Body of pancreas (tissue), 4 donors: ENCODE measurements around the gene THBS2.

Source experiments
- POLR2A ChIP-seq, 3 donors: fragments of 450-650 bp; IDR thresholded peaks; one replicate each; pipeline ENCODE4 v1.6.1; 2016; ENCODE audit warnings: antibody characterized with exemption in 3 of 3, mild to moderate bottlenecking in 2 of 3
- TF ChIP-seq, protein P1 (sequence below), 7 experiments: fragments of 450-650 bp in 4 of 7; fragments of 200-600 bp in 3 of 7; sonication (generic) in 3 of 7; IDR thresholded peaks; one replicate each; pipeline ENCODE4 v1.5.1; 2016 to 2019; ENCODE audit warnings: antibody characterized with exemption in 7 of 7

DNA sequence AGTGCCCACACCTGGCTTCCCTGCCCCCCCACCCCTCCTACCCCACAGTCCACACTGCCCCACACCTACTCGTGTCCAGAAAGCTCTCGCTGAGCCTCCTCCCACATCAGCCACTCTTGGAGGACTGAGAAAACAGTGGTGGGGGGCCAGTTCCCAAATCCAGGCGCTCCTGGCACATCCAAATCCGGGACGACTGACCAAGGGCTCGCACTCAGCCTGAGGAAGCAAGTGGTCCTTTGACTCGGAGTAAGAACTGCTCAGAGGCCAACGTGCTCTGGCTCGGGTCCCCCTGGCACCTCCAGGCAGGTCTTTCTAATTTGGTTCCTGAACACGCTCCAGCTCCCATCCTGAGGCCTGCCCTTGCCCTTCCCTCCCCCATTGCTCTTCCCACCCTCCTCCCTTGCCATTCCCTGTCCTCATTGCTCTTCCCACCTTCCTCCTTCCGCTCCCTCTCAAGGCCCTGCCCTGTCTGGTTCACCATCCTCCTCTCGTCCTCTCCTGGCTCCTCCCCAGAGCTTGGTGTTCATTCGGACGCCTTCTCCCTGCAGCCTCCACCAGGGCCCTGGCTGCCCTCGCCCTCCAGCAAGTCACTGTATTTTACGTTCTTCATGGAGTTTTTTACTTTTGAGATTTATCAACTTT is 83.6 kb downstream of the THBS2 start:
- TF ChIP-seq, protein P1, sequence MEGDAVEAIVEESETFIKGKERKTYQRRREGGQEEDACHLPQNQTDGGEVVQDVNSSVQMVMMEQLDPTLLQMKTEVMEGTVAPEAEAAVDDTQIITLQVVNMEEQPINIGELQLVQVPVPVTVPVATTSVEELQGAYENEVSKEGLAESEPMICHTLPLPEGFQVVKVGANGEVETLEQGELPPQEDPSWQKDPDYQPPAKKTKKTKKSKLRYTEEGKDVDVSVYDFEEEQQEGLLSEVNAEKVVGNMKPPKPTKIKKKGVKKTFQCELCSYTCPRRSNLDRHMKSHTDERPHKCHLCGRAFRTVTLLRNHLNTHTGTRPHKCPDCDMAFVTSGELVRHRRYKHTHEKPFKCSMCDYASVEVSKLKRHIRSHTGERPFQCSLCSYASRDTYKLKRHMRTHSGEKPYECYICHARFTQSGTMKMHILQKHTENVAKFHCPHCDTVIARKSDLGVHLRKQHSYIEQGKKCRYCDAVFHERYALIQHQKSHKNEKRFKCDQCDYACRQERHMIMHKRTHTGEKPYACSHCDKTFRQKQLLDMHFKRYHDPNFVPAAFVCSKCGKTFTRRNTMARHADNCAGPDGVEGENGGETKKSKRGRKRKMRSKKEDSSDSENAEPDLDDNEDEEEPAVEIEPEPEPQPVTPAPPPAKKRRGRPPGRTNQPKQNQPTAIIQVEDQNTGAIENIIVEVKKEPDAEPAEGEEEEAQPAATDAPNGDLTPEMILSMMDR (IDR thresholded peaks at IDR 0.05), result no peak
- TF ChIP-seq POLR2A (IDR thresholded peaks at IDR 0.05), result no peak
